NOMO-1 treated with DMSO at 0.1 percent for 48 hours (cell line): Measurements from ENCODE around the gene TNFRSF14.

Experiments used
- DNase-seq: peaks from one replicate; lab custom pipeline; 2025; ENCODE audit not compliant: unreplicated experiment; lab: John Stamatoyannopoulos, UW

TNFRSF14 gene

DNA sequence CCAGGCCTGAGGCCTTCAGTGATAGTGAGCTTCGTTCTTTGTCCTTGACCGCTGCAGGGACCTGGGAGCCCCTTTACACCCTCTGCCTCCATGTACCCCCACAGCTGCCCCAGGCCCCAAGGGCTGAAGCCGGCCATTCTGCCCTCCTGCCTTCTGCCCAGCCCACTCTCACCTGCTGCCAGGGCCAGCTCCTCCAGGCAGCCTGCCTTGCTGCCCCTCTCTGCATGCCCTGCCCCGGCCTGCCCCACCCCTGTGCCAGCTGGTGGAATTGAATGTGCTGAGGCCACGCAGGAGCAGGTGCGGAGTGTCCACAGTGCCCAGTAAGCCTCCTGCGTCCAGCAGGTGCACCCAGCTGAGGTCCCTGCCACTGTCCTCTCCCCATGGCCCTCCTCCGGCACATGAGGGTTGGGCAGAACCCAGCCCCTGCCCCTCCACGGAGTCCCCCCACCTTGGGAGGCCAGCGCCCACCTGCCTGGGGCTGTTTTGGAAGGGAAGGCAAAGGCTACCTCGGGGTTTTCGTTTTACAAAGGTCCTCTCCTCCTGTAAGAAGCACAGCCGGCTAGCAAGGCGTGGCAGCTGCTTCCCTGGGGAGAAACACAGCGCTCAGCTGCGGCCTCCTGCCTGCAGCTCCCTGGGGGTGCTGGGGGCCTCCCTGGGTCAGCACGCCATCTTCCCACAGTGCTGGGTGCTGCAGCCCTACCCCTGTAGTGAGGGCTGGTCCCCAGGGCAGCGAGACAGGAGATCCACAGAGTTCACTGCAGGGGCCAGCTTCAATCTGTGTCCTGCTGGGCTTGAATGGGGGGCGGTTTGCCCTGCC, 55.7 kb downstream of the TNFRSF14 start:
- DNase-seq: no peak

GRCh38 chr1:2612591-2613365, 56.6 kb downstream of the TNFRSF14 start:
- DNase-seq: no peak
